GM23248 (cell line): ENCODE results near the gene CHRNB1. TPM values are rescaled to one million over a fixed set of nuclear protein-coding genes. Genes with fewer than 3 reads are reported as not detected.

Experiments
- DNase-seq: peaks from one replicate; pipeline ENCODE4 v3.0.0-alpha.2; 2015
- H2AFZ ChIP-seq: fragments of 200-600 bp; sonication (generic); 2 replicates; pipeline ENCODE4 v1.6.1; 2016; ENCODE audit warnings: antibody characterized with exemption
- H3F3A ChIP-seq: fragments of 200-600 bp; sonication (generic); 2 replicates; pipeline ENCODE4 v1.6.1; 2016; ENCODE audit warnings: mild to moderate bottlenecking, antibody characterized with exemption, mixed run types; ENCODE audit not compliant: insufficient read depth
- H3K27ac ChIP-seq: fragments of 200-600 bp; sonication (generic); 2 replicates; pipeline ENCODE4 v1.5.1; 2016; ENCODE audit warnings: mild to moderate bottlenecking
- H3K27me3 ChIP-seq: fragments of 200-600 bp; sonication (generic); replicated peaks from 2 replicates; pipeline ENCODE4 v1.6.1; 2016; ENCODE audit warnings: mild to moderate bottlenecking; ENCODE audit not compliant: insufficient read depth
- H3K36me3 ChIP-seq: fragments of 200-600 bp; sonication (generic); 2 replicates; pipeline ENCODE4 v1.6.1; 2016; ENCODE audit warnings: low read depth, mild to moderate bottlenecking
- H3K4me1 ChIP-seq: fragments of 200-600 bp; sonication (generic); 2 replicates; pipeline ENCODE4 v1.6.1; 2016; ENCODE audit warnings: mild to moderate bottlenecking; ENCODE audit not compliant: insufficient read depth
- H3K4me2 ChIP-seq: fragments of 200-600 bp; sonication (generic); one replicate; pipeline ENCODE4 v1.6.1; 2016; ENCODE audit warnings: mild to moderate bottlenecking; ENCODE audit not compliant: unreplicated experiment
- H3K4me3 ChIP-seq: fragments of 200-600 bp; sonication (generic); 2 replicates; pipeline ENCODE4 v1.5.1; 2016; ENCODE audit warnings: mild to moderate bottlenecking
- H3K79me2 ChIP-seq: fragments of 200-600 bp; sonication (generic); 2 replicates; pipeline ENCODE4 v1.6.1; 2016; ENCODE audit warnings: mild to moderate bottlenecking; ENCODE audit not compliant: insufficient read depth
- H3K9ac ChIP-seq: fragments of 200-600 bp; sonication (generic); 2 replicates; pipeline ENCODE4 v1.6.1; 2016; ENCODE audit warnings: mild to moderate bottlenecking
- H3K9me2 ChIP-seq: fragments of 200-600 bp; sonication (generic); 2 replicates; pipeline ENCODE4 v1.6.1; 2016; ENCODE audit warnings: mixed run types, mild to moderate bottlenecking, moderate library complexity; ENCODE audit not compliant: insufficient read depth
- H3K9me3 ChIP-seq: fragments of 200-600 bp; sonication (generic); one replicate; pipeline ENCODE4 v1.6.1; 2017; ENCODE audit warnings: low read depth
- H4K20me1 ChIP-seq: fragments of 200-600 bp; sonication (generic); 2 replicates; pipeline ENCODE4 v1.6.0; 2016; ENCODE audit not compliant: insufficient read depth
- EZH2 ChIP-seq: fragments of 200-600 bp; sonication (generic); IDR thresholded peaks from 2 replicates; pipeline ENCODE4 v1.6.1; 2018; ENCODE audit warnings: antibody characterized with exemption, mild to moderate bottlenecking; ENCODE audit not compliant: insufficient read depth, poor library complexity, severe bottlenecking
- EZH2phosphoT487 ChIP-seq: fragments of 200-600 bp; sonication (generic); IDR thresholded peaks from 2 replicates; pipeline ENCODE4 v1.6.1; 2018; ENCODE audit warnings: antibody characterized with exemption, moderate library complexity, mild to moderate bottlenecking, low read depth; ENCODE audit not compliant: insufficient read depth
- WGBS, 2 experiments: methylation state at CpG; one replicate each; pipeline ENCODE4 v1.1.6; 2015 to 2017; ENCODE audit warnings: low lambda C conversion rate in 2 of 2, low coverage in 1 of 2; ENCODE audit errors: missing lambda C conversion rate in 2 of 2; 5-methylcytosine and 5-hydroxymethylcytosine counted together
- in situ Hi-C: fragments of 300-500 bp; cut with MboI; formaldehyde crosslinking; loops from 2 replicates; pipeline ENCODE4 v1.15.0; 2020
- polyA plus RNA-seq: library from polyadenylated mRNA; unstranded; fragments of >200 nt; fragmentation: Nextera tagmentation; extraction: Ambion mirVana; gene quantifications from 2 replicates; pipeline ENCODE4 v1.2.1, GENCODE V29; 2016
- total RNA-seq: library from RNA; depleted of rRNA; stranded (reverse); fragments of >200 nt; shearing (Covaris generic); gene quantifications from 2 replicates; pipeline ENCODE4 v1.2.3, GENCODE V29; 2014

Gene CHRNB1
- total and polyA plus RNA-seq, 2 experiments from 2014 or later: 3.5 to 4.9 TPM

DNA sequence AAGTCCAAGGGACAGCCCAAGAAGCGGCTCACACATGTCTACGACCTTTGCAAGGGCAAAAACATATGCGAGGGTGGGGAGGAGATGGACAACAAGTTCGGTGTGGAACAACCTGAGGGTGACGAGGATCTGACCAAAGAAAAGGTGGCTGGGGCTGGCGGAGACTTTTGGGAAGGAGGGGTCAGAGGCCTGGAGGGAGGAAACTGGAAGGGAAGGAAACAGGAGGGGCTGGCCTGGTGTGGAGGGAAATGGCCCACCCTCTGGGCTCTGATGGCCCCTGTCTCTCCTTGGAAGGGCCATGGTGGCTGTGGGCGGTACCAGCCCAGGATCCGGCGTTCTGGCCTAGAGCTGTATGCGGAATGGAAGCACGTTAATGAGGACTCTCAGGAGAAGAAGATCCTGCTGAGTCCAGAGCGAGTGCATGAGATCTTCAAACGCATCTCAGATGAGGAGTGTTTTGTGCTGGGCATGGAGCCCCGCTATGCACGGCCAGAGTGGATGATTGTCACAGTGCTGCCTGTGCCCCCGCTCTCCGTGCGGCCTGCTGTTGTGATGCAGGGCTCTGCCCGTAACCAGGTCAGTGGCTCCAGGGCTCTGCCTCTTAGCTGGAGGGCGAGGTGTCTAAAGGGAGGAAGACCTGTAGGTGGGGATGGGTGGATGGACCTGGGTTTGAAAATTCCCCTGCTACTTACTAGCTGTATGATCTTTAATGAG lies 51.8 kb downstream of the CHRNB1 start:
- Histone ChIP-seq H3K4me2 (no peak overlapping the region), H3K9ac (no peak overlapping the region), H4K20me1 (peaks cover 21% of the 10 kb centered on the region), H3K4me1 (no peaks in the 10 kb centered on the region), H3K36me3 (peaks cover 40% of the 10 kb centered on the region), H3F3A (no peaks in the 10 kb centered on the region), H2AFZ (no peak overlapping the region), H3K9me2 (no peaks in the 10 kb centered on the region), H3K79me2 (peaks cover 98% of the 10 kb centered on the region), H3K4me3 (no peak overlapping the region), H3K9me3 (no peaks in the 10 kb centered on the region), H3K27ac (no peak overlapping the region), H3K27me3 (no peaks in the 10 kb centered on the region)
- 98% methylated on average over 20 of the region's 20 CpGs for WGBS, 2 experiments
- no peak for TF ChIP-seq EZH2phosphoT487
- TF ChIP-seq EZH2: no peak
- DNase-seq: no peak
- in situ Hi-C loops: no loop called here

DNA sequence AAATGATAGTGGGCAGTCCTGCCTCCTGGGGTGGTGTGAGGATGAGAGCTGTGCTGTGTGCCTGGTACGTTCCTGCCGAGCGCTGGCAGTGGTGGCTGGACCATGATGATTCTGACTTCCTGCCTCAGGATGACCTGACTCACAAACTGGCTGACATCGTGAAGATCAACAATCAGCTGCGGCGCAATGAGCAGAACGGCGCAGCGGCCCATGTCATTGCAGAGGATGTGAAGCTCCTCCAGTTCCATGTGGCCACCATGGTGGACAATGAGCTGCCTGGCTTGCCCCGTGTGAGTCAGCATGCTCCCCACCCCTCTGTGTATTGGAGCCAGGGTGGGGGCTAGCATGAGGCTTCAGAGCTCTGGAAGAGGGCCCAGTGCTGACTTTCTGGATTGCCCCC lies 52.4 kb downstream of the CHRNB1 start:
- H3K27ac ChIP-seq: no peak overlapping the region
- no peaks in the 10 kb centered on the region for H3F3A ChIP-seq
- H2AFZ ChIP-seq: no peak overlapping the region
- H3K9me3 ChIP-seq: no peaks in the 10 kb centered on the region
- no peaks in the 10 kb centered on the region for H3K27me3 ChIP-seq
- peaks cover 98% of the 10 kb centered on the region for H3K79me2 ChIP-seq
- H3K9ac ChIP-seq: no peak overlapping the region
- H4K20me1 ChIP-seq: peaks cover 16% of the 10 kb centered on the region
- no peak overlapping the region for H3K4me3 ChIP-seq
- no peak for DNase-seq
- peaks cover 46% of the 10 kb centered on the region for H3K36me3 ChIP-seq
- H3K4me1 ChIP-seq: no peaks in the 10 kb centered on the region
- H3K9me2 ChIP-seq: no peaks in the 10 kb centered on the region
- H3K4me2 ChIP-seq: no peak overlapping the region
- TF ChIP-seq EZH2phosphoT487 (no peak), EZH2 (no peak)
- WGBS, 2 experiments: 95 to 99% methylated on average over 10 of the region's 10 CpGs
- in situ Hi-C loops: no loop called here

- Histone ChIP-seq H3F3A (no peaks in the 10 kb centered on the region), H4K20me1 (peaks cover 15% of the 10 kb centered on the region), H3K9ac (no peak overlapping the region), H3K36me3 (peaks cover 50% of the 10 kb centered on the region), H3K27ac (no peak overlapping the region), H3K4me1 (no peaks in the 10 kb centered on the region), H3K4me2 (no peak overlapping the region), H3K9me3 (no peaks in the 10 kb centered on the region), H2AFZ (no peak overlapping the region), H3K27me3 (no peaks in the 10 kb centered on the region), H3K79me2 (peaks cover 97% of the 10 kb centered on the region), H3K9me2 (no peaks in the 10 kb centered on the region), H3K4me3 (no peak overlapping the region)
- TF ChIP-seq EZH2 (no peak), EZH2phosphoT487 (no peak)
- WGBS, 2 experiments: 92 to 96% methylated on average over 14 of the region's 14 CpGs
- DNase-seq: no peak
- in situ Hi-C loops: no loop called here
Observed at GRCh38 chr17:7497636-7498035, 52.8 kb downstream of the CHRNB1 start.

DNA sequence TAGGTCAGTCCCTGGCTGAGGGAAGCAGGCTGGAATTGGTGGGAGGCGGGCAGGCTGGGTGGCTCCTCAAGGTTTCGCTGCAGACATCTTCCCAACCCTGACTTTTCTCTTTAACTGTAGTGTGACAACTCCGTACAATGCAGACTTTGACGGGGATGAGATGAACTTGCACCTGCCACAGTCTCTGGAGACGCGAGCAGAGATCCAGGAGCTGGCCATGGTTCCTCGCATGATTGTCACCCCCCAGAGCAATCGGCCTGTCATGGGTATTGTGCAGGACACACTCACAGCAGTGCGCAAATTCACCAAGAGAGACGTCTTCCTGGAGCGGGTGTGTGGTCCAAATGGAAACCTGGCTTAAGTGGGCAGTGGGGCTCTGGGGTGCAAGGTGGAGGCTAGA lies 54.3 kb downstream of the CHRNB1 start:
- Histone ChIP-seq H3K9me3 (no peaks in the 10 kb centered on the region), H3K4me2 (no peak overlapping the region), H3K4me1 (no peaks in the 10 kb centered on the region), H3K27ac (no peak overlapping the region), H3F3A (0 out of 2 replicates have a peak, but pooled peaks cover 10% of the 10 kb centered on the region), H3K27me3 (no peaks in the 10 kb centered on the region), H3K4me3 (no peak overlapping the region), H4K20me1 (peaks cover 6% of the 10 kb centered on the region; the same call in 1 of the 2 replicates), H3K9ac (no peak overlapping the region), H3K36me3 (peaks cover 63% of the 10 kb centered on the region), H2AFZ (no peak overlapping the region), H3K79me2 (peaks cover 97% of the 10 kb centered on the region), H3K9me2 (no peaks in the 10 kb centered on the region)
- no peak for TF ChIP-seq EZH2phosphoT487
- no peak for TF ChIP-seq EZH2
- 81 to 84% methylated on average over 11 of the region's 11 CpGs for WGBS, 2 experiments
- in situ Hi-C loops: no loop called here
- no peak for DNase-seq

- Histone ChIP-seq H3K9ac (no peak overlapping the region), H3K9me3 (no peaks in the 10 kb centered on the region), H3K4me1 (no peaks in the 10 kb centered on the region), H3K27me3 (no peaks in the 10 kb centered on the region), H3K36me3 (peaks cover 76% of the 10 kb centered on the region), H3K27ac (no peak overlapping the region), H3K79me2 (peaks cover 88% of the 10 kb centered on the region), H3K9me2 (no peaks in the 10 kb centered on the region), H4K20me1 (no peaks in the 10 kb centered on the region), H2AFZ (no peak overlapping the region), H3K4me2 (no peak overlapping the region), H3F3A (peaks cover 15% of the 10 kb centered on the region; the same call in 1 of the 2 replicates), H3K4me3 (no peak overlapping the region)
- TF ChIP-seq EZH2 (no peak), EZH2phosphoT487 (no peak)
- in situ Hi-C loops: no loop called here
- no peak for DNase-seq
- WGBS, 2 experiments: 87 to 88% methylated on average over 14 of the region's 14 CpGs
Observed at GRCh38 chr17:7501729-7502128, 56.9 kb downstream of the CHRNB1 start.
